NCI-H226 (cell line): Measurements from ENCODE around the gene NBEA.
"Not testable (repeated sequence)": the region's sequence is repeated elsewhere in the genome, so short reads cannot be mapped to it uniquely, and the experiment has no call there.

Experiments used
- DNase-seq: peaks from one replicate; pipeline ENCODE4 v3.0.0-alpha.2; 2015

The NBEA gene

GRCh38 chr13:34951528-34951927 lies 9.5 kb downstream of the NBEA start:
- no peak for DNase-seq

- no peak for DNase-seq
Measured at GRCh38 chr13:34959489-34959888, 17.4 kb downstream of the NBEA start.

GRCh38 chr13:34964558-34964957 lies 22.5 kb downstream of the NBEA start:
- no peak for DNase-seq

DNA sequence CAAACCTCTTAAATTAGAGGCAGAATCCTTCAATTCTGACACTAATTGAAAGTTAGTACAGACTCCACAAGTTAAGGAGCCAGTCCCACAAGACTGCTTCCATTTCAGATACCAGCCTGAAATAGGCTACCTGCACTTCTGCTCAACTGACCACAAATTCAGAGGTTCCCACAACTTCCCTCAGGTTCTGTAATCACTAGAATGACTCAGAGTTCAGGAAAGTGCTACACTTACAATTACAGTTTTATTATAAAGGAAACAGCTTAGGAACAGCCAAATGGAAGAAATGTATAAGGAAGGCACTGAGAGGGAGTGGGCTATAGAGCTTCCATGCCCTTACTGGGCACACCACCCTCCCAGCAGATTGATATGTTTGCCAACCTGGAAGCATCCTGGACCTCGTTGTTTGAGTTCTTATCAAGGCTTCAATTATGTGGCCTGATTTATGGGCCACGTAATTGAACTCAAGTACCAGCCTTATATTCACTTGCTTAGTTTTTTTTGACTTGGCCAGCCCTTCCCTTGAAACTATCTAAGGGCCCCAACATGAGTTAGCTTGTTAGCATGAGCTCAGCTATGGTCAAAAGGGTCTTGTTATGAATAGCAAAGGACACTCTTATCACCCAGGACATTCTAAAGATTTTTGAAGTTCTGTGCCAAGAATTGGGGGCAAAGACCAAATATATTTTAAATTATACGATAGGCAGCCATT lies 25.9 kb downstream of the NBEA start:
- DNase-seq, result peak; percentile 43

DNA sequence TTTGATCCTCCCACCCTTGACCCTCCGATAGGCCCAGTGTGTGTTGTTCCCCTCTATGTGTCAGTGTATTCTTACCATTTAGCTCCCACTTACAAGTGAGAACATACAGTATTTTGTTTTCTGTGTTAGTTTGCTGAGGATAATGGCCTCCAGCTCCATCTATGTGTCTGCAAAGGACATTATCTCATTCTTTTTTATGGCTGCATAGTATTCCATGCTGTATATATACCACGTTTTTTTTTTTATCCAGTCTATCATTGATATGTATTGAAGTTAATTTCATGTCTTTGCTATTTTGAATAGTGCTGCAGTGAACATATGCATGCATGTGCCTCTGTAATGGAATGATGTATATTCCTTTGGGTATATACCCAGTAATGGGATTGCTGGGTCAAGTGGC lies 27.5 kb downstream of the NBEA start:
- not testable (repeated sequence) for DNase-seq

DNA sequence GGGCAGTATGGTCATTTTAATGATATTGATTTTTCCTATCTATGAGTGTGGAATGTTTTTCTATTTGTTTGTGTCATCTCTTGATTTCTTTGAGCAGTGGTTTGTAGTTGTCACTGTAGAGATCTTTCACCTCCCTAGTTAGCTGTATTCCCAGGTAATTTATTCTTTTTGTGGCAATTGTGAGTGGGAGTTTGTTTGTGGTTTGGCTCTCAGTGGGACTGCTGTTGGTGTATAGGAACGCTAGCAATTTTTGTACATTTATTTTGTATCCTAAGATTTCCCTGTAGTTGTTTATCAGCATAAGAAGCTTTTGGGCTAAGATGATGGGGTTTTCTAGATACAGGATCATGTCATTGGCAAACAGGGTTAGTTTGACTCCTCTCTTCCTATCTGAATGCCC lies 28.9 kb downstream of the NBEA start:
- no peak for DNase-seq

- DNase-seq, result no peak
Measured at GRCh38 chr13:34971473-34971872, 29.4 kb downstream of the NBEA start.

DNA sequence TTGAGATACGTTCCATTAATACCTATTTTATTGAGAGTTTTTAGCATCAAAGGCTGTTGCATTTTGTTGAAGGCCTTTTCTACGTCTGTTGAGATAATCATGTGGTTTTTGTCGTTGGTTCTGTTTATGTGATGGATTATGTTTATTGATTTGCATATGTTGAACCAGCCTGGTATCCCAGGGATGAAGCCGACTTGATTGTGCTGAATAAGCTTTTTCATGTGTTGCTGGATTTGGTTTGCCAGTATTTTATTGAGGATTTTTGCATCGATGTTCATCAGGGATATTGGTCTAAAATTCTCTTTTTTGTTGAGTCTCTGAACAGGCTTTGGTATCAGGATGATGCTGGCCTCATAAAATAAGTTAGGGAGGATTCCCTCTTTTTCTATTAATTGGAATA lies 43.1 kb downstream of the NBEA start:
- not testable (repeated sequence) for DNase-seq

DNA sequence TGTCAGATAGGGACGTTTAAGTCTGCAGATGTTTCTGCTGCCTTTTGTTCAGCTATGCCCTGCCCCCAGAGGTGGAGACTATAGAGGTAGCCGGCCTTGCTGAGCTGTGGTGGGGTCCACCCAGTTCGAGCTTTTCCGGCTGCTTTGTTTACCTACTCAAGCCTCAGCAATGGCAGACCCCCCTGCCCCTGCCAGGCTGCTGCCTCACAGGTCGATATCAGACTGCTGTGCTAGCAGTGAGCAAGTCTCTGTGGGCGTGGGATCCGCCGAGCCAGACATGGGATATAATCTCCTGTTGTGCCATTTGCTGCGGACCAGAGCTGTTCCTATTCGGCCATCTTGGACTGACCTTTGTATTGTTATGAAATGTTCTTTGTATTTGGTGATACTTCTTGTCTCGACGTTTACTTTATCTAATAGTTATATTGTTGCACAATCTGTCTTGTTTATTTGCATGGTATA lies 46.3 kb downstream of the NBEA start:
- DNase-seq, result no peak

- DNase-seq, result no peak
Measured at GRCh38 chr13:34990399-34991214, 48.5 kb downstream of the NBEA start.

- DNase-seq, result peak; percentile 16
Measured at GRCh38 chr13:34993470-34993869, 51.4 kb downstream of the NBEA start.

GRCh38 chr13:35003734-35004133 lies 61.7 kb downstream of the NBEA start:
- DNase-seq, result not testable (repeated sequence)

GRCh38 chr13:35005051-35005450 lies 63.0 kb downstream of the NBEA start:
- DNase-seq, result no peak

DNA sequence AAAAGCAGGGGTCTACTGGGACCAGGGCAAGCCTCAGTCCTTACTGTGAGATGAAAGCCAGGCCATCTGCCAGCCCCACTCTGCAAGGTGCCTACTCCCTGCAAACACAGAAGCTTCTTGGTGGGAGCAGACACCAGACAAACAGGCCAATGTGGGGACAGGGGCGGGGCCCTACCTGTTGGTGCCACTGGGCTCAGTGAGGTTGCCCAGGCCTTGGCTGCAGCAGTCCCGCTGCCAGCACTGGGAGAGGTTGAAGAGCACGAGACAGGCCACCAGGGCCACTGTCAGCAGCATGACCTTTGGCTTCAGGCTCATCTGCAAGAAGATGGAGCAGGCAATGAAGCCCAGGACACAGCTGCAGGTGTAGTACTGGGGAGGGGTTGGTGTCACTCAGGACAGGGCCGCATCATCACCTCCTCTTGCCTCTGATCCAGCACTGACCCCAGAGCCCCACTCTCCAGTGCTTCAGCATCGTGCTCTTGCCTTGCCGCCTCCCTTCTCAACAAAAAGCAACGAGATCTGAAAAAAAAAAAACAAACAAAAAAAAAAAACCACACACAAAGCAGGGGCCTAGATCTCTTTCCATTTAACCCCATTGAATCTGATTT lies 72.6 kb downstream of the NBEA start:
- DNase-seq, result no peak

DNA sequence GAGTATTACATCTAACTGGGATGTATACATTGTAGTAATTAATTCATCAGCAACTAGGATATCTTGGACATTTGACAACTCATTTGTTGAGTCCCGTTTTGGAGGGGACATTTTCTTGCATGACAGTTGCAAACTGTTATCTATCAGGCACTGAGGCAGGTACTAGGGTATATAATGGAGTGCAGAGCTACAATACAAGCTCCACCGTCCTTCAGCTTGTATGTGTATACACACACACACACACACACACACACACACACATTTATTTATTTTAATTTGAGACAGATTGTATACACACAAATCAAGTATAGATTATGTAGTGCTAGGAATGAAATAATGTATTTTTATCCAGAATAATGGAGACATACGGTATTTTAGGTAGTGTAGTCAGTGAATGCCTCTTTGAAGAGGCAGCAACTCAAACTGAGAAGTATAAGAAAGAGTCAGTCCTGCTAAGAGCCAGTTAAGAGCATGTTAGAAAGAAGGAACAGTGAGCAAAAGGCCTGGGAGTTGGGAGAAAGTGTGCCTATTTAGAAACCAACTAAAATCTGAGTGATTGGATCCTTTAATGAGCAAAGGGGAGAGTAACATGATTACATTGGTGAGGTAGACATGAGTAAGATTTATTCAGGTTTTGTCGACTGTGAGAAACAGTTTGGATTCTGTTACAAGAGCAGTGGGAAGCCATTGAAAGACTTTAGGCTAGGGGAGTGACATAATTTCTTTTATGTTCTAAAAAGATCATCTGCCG lies 74.5 kb downstream of the NBEA start:
- DNase-seq, result no peak

DNA sequence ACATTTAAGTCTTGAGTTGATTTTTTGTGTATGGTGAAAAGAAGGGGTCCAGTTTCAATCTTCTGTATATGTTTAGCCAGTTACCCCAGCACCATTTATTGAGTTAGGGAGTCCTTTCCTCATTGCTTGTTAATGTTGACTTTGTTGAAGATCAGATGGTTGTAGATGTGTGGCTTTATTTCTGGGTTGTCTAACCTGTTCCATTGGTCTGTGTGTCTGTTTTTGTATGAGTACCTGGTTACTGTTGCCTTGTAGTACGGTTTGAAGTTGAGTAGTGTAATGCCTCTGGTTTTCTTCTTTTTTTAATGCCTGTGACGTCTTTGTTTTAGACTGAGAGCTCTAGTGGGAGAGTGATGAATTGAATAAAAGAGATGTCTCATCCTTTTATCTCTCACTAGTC lies 83.2 kb downstream of the NBEA start:
- no peak for DNase-seq

- no peak for DNase-seq
Measured at GRCh38 chr13:35028338-35028867, 86.3 kb downstream of the NBEA start.

DNA sequence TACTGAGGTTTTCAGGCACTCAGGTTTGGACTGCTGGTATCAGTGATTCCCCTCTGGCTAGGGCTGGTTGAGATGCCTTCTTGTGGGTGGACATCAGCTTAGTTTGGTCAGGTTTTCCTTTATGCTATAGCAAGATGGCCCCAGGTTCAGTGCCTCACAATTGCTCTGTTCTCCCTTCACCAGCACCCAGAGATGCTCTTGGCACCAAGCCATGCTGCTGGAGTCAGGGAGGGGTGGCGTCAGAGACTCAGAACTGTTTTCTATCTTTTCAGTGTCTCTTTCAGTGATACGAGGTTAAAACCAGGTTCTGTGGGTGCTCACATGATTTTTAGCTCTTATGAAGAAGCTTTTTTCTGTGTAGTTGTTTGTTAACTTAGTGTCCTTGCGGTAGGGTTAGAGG lies 96.9 kb downstream of the NBEA start:
- DNase-seq, result no peak

DNA sequence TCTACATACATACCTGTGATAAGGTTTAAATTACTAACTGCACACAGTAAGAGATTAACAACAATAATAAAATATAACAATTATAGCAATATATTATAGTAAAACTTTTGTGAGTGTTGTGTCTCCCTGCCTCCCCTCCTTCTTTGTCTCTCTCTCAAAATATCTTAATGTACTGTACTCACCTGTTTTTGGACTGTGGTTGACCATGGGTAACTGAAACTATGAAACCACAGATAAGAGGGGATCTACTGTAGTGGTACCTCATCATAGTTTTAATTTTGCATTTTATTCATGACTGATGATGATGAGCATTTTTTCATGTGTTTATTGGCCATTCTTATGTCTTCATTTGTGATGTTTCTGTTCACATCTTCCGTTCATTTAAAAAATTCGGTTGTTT lies 104.5 kb downstream of the NBEA start:
- no peak for DNase-seq

DNA sequence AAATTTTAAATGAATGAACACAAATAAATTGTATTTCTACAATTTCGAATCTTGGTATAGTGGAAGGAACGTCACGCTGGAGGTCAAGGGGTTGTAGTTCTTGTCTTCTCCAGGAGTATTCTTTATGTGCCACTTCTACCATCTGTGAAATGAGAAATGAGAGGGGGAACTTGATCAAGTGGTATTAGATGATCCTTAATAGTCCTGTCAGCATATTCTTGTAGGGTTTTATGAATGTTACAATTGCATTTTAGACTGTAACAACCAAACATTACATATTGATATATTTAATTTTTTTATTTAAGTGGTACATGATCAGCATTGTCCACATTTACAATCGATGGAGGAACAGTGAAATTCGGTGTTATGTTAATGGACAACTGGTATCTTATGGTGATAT lies 113.6 kb downstream of the NBEA start:
- no peak for DNase-seq

GRCh38 chr13:35057858-35058257 lies 115.8 kb downstream of the NBEA start:
- no peak for DNase-seq

DNA sequence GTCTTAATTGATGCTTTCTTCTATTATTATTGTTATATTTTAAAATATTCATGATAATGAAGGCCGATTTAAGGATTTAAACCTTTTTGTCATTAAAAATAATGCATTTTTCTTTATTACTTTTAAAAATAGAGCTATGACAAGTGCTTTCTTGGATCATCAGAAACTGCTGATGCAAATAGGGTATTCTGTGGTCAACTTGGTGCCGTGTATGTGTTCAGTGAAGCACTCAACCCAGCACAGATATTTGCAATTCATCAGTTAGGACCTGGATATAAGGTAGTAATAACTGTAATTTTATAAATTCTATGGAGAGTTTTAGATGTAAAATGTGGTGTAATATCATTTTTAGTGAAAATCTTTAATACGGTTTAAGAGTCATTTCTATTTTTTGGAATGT lies 116.5 kb downstream of the NBEA start:
- not testable (repeated sequence) for DNase-seq

DNA sequence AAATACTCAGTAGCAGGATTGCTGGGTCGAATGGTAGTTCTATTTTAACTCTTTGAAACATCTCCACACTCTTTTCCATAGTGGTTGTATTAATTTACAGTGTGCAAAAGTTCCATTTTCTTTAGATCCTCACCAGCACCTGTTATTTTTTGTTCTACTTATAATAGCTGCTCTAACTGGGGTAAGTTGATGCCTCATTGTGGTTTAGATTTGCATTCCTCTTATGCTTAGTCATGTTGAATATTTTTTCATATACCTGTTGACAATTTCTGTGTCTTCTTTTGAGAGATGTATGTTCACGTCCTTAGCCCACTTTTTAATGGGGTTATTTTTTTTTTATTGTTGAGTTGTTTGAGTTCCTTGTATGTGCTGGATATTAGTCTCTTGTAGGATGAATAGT lies 144.6 kb downstream of the NBEA start:
- no peak for DNase-seq
